K562 (cell line): Measurements from ENCODE around the gene SIX3. TPM values are rescaled to one million over a fixed set of nuclear protein-coding genes. Genes with fewer than 3 reads are reported as not detected.

Source experiments
- ATAC-seq: fragments of 200-7000 bp; cut with Tn5 transposase; 3 replicates; pipeline ENCODE4 v1.9.1; 2020; ENCODE audit warnings: moderate library complexity
- BruUV-seq: library from RNA; stranded (reverse); fragments of 400-500 nt; replicated peaks from 2 replicates; lab custom pipeline; 2021; lab: Mats Ljungman, UMichigan
- CTCF ChIA-PET: fragments of 300-600 bp; formaldehyde crosslinking; extraction: SDS; loops from one replicate; lab custom pipeline; 2021; ENCODE audit warnings: low intra/inter-chr PET ratio; lab: Yijun Ruan, JAX
- POLR2A ChIA-PET: fragments of 300-600, 350-650 bp; sonication (Branson Sonifier 250); formaldehyde crosslinking; extraction: SDS; loops from one replicate; lab custom pipeline; 2021; ENCODE audit warnings: antibody characterized with exemption, inconsistent platforms; lab: Yijun Ruan, JAX
- DNase-seq, 4 experiments: peaks; one replicate each; pipeline versions ENCODE4 v3.0.0 to v3.0.0-alpha.2; 2011 to 2018; ENCODE audit warnings: low spot score in 3 of 4, mixed read lengths in 3 of 4; ENCODE audit errors: extremely low read depth in 1 of 4
- FAIRE-seq: peaks from 2 replicates; lab custom pipeline; 2011; peaks lifted over from hg19 to GRCh38; lab: Jason Lieb, UNC
- H2AFZ ChIP-seq: 2 replicates; pipeline ENCODE4 v1.6.0; 2011; ENCODE audit warnings: low read depth, low read length, control low read depth, inconsistent platforms
- H3K27ac ChIP-seq: fragments of 200-600 bp; 3 replicates; pipeline ENCODE4 v1.8.0; 2011; ENCODE audit warnings: low read depth, mild to moderate bottlenecking, control low read depth, inconsistent platforms, low read length, moderate library complexity, mixed read lengths; ENCODE audit errors: extremely low read depth
- H3K27me3 ChIP-seq, 2 experiments: fragments of 300-600 bp in 1 of 2; 2 replicates in 1 of 2; 3 replicates in 1 of 2; pipeline versions ENCODE4 v1.6.0 to v1.8.0; 2011; ENCODE audit warnings: inconsistent platforms in 2 of 2, low read length in 2 of 2, mild to moderate bottlenecking in 1 of 2, mixed read lengths in 1 of 2, moderate library complexity in 1 of 2; ENCODE audit not compliant: control insufficient read depth in 2 of 2, insufficient read depth in 2 of 2
- H3K36me3 ChIP-seq: fragments of 300-600 bp; 3 replicates; pipeline ENCODE4 v1.8.0; 2011; ENCODE audit warnings: mild to moderate bottlenecking, low read length, inconsistent platforms; ENCODE audit not compliant: control insufficient read depth, insufficient read depth
- H3K4me1 ChIP-seq, 2 experiments: fragments of 200-600 bp in 1 of 2; replicated peaks in 1 of 2; 2 replicates in 1 of 2; 3 replicates in 1 of 2; pipeline versions ENCODE4 v1.5.1 to v1.8.0; 2011; ENCODE audit warnings: inconsistent platforms in 2 of 2, low read length in 2 of 2, mild to moderate bottlenecking in 1 of 2, mixed read lengths in 1 of 2, moderate library complexity in 1 of 2; ENCODE audit not compliant: control insufficient read depth in 2 of 2, insufficient read depth in 2 of 2
- H3K4me2 ChIP-seq: 2 replicates; pipeline ENCODE4 v1.6.1; 2011; ENCODE audit warnings: low read length, control low read depth, inconsistent platforms, mixed read lengths; ENCODE audit not compliant: insufficient read depth
- H3K4me3 ChIP-seq: fragments of 200-600 bp; sonication (generic), shearing (Covaris generic); 2 replicates; pipeline ENCODE4 v1.5.1; 2016; ENCODE audit warnings: control low read depth, inconsistent platforms
- H3K79me2 ChIP-seq: fragments of 200-600 bp; 3 replicates; pipeline ENCODE4 v1.8.0; 2011; ENCODE audit warnings: low read length, inconsistent platforms; ENCODE audit not compliant: control insufficient read depth, insufficient read depth
- H3K9ac ChIP-seq, 2 experiments: 2 replicates each; pipeline versions ENCODE4 v1.6.0 to v1.6.1; 2011; ENCODE audit warnings: low read depth in 2 of 2, low read length in 2 of 2, control low read depth in 1 of 2, inconsistent platforms in 1 of 2, mild to moderate bottlenecking in 1 of 2, mixed read lengths in 1 of 2; ENCODE audit not compliant: insufficient read depth in 1 of 2
- H3K9me1 ChIP-seq: one replicate; pipeline ENCODE4 v1.6.0; 2011; ENCODE audit warnings: inconsistent platforms, mild to moderate bottlenecking, low read length, moderate library complexity; ENCODE audit not compliant: control insufficient read depth, insufficient read depth
- H3K9me3 ChIP-seq: replicated peaks from 2 replicates; pipeline ENCODE4 v1.5.1; 2011; ENCODE audit warnings: low read depth, low read length, inconsistent platforms; ENCODE audit not compliant: control insufficient read depth, insufficient read depth
- H4K20me1 ChIP-seq: replicated peaks from 2 replicates; pipeline ENCODE4 v1.6.1; 2011; ENCODE audit warnings: low read length, inconsistent platforms, mixed read lengths; ENCODE audit not compliant: control insufficient read depth, insufficient read depth
- CREB1 ChIP-seq, 2 experiments: sonication (generic) in 1 of 2; formaldehyde crosslinking in 1 of 2; IDR thresholded peaks; 2 replicates each; pipeline versions ENCODE4 v1.6.1 to v1.8.0; 2012 to 2022; ENCODE audit warnings: inconsistent platforms in 1 of 2, mild to moderate bottlenecking in 1 of 2, missing genetic modification reagents in 1 of 2, moderate library complexity in 1 of 2
- KDM2B ChIP-seq: fragments of 250-450 bp; sonication (Bioruptor Pico); IDR thresholded peaks from 2 replicates; pipeline ENCODE4 v1.8.0; 2021; ENCODE audit warnings: mild to moderate bottlenecking, moderate library complexity
- MAFF ChIP-seq: IDR thresholded peaks from 2 replicates; pipeline ENCODE4 v1.6.1; 2012; ENCODE audit warnings: low read length, improper control_type of control experiment
- MYC ChIP-seq, 2 experiments: fragments of 250-450 bp in 1 of 2; sonication (Bioruptor Pico) in 1 of 2; IDR thresholded peaks; 2 replicates each; pipeline versions ENCODE4 v1.5.1 to v1.6.1; 2012 to 2021; ENCODE audit warnings: low read depth in 2 of 2, borderline replicate concordance in 1 of 2, improper control_type of control experiment in 1 of 2, low read length in 1 of 2, mild to moderate bottlenecking in 1 of 2, moderate library complexity in 1 of 2
- SAP30 ChIP-seq: fragments of 200-600 bp; sonication (generic); IDR thresholded peaks from 2 replicates; pipeline ENCODE4 v1.6.1; 2012; ENCODE audit warnings: borderline replicate concordance, low read depth, mild to moderate bottlenecking, moderate library complexity, low read length, control low read depth, inconsistent platforms; ENCODE audit not compliant: insufficient read depth, poor library complexity, severe bottlenecking
- SETDB1 ChIP-seq: IDR thresholded peaks from one replicate; pipeline ENCODE4 v1.6.1; 2012; ENCODE audit warnings: low read length, control low read depth, inconsistent platforms
- SMAD3 ChIP-seq: fragments of 450-650 bp; formaldehyde crosslinking; conservative IDR thresholded peaks from 2 replicates; pipeline ENCODE4 v1.4.0; 2020; ENCODE audit warnings: mild to moderate bottlenecking
- XRCC5 ChIP-seq: fragments of 200-400 bp; formaldehyde crosslinking; IDR thresholded peaks from 2 replicates; pipeline ENCODE4 v1.6.1; 2017; ENCODE audit warnings: low read depth, mild to moderate bottlenecking, low read length
- ZBTB2 ChIP-seq: fragments of 450-650 bp; IDR thresholded peaks from 2 replicates; pipeline ENCODE4 v1.6.1; 2016; ENCODE audit warnings: antibody characterized with exemption
- ZSCAN32 ChIP-seq: fragments of 450-650 bp; formaldehyde crosslinking; IDR thresholded peaks from 2 replicates; pipeline ENCODE4 v1.4.0; 2020; ENCODE audit warnings: mild to moderate bottlenecking, moderate library complexity
- WGBS: fragments of 100-300 bp; shearing (Covaris generic); methylation state at CpG from one replicate; pipeline ENCODE4 v1.1.6; 2016; ENCODE audit warnings: low coverage, mixed read lengths; ENCODE audit not compliant: insufficient coverage; ENCODE audit errors: missing lambda C conversion rate; 5-methylcytosine and 5-hydroxymethylcytosine counted together
- in situ Hi-C: fragments of 300-500 bp; cut with MboI; formaldehyde crosslinking; loops from 4 replicates; pipeline ENCODE4 v1.15.0; 2018; ENCODE audit warnings: inconsistent platforms, mixed read lengths
- intact Hi-C: fragments of 100-400 bp; cut with micrococcal nuclease; formaldehyde crosslinking; loops from 2 replicates; pipeline ENCODE4 v1.14.2; 2022
- polyA plus RNA-seq, 8 experiments: library from polyadenylated mRNA; depleted of rRNA in 4 of 8; stranded (reverse) in 5 of 8; unstranded in 3 of 8; fragments of >200 nt; fragmentation: Nextera tagmentation in 2 of 8; fragmentation: Illumina TruSeq in 1 of 8; extraction: Ambion mirVana in 2 of 8; extraction: Trizol in 1 of 8; gene quantifications; 2 replicates each; pipeline versions ENCODE4 v1.2.1 to v1.2.3, GENCODE V29; 2011 to 2014; ENCODE audit warnings: inconsistent platforms in 1 of 8, missing spikeins in 1 of 8
- total RNA-seq, 7 experiments: library from RNA; depleted of rRNA in 6 of 7; stranded (reverse); fragments of >200 nt in 6 of 7; fragmentation: Illumina TruSeq in 2 of 7; extraction: Trizol in 2 of 7; gene quantifications; 2 replicates each; pipeline versions ENCODE4 v1.2.1 to v1.2.3, GENCODE V29; 2011 to 2021; ENCODE audit warnings: low replicate concordance in 1 of 7
- TF ChIP-seq, protein P1 (sequence below): fragments of 450-650 bp; IDR thresholded peaks from one replicate; pipeline ENCODE4 v1.6.1; 2018; ENCODE audit warnings: mild to moderate bottlenecking, moderate library complexity; ENCODE audit not compliant: partially characterized antibody
- TF ChIP-seq, protein P2 (sequence below): fragments of 250-450 bp; sonication (Bioruptor Pico); IDR thresholded peaks from 2 replicates; pipeline ENCODE4 v1.9.0; 2021; ENCODE audit warnings: mild to moderate bottlenecking, inconsistent platforms
- TF ChIP-seq, protein P3 (sequence below): fragments of 250-450 bp; sonication (Bioruptor Pico); IDR thresholded peaks from 2 replicates; pipeline ENCODE4 v1.5.1; 2021; ENCODE audit warnings: mild to moderate bottlenecking

The SIX3 gene
- total and polyA plus RNA-seq, 9 of the 15 experiments (the other 6 are each of a cell fraction or from before 2014, with no cell fraction given): not detected

DNA sequence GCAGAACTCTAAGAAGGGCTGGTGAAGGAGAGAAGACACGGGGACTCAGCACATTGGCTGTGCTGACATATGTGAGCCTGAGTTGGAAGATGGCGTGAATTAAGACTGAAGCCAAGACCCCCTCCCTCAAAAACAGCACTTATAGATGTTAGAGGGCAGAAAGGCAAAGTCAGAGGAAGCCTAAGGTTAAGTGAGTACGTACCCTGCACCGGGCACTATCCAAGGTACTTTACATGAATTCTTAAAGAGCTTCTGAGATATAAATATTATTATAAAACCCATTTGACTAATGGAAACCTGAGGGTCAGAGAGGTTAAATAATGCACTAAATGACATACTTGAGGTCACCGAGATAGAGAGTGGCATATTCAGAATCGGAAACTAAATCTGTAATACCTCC is 25.6 kb downstream of the SIX3 start (continued):
- TF ChIP-seq, protein P1, sequence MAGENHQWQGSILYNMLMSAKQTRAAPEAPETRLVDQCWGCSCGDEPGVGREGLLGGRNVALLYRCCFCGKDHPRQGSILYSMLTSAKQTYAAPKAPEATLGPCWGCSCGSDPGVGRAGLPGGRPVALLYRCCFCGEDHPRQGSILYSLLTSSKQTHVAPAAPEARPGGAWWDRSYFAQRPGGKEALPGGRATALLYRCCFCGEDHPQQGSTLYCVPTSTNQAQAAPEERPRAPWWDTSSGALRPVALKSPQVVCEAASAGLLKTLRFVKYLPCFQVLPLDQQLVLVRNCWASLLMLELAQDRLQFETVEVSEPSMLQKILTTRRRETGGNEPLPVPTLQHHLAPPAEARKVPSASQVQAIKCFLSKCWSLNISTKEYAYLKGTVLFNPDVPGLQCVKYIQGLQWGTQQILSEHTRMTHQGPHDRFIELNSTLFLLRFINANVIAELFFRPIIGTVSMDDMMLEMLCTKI: no peak
- TF ChIP-seq KDM2B (CRISPR knock-in tag) (no peak), CREB1 (IDR thresholded peaks at IDR 0.05) (no peak), CREB1 (CRISPR knock-in tag; IDR thresholded peaks at IDR 0.05) (no peak), MAFF (no peak)

GRCh38 chr2:44967727-44968432 is 26.4 kb downstream of the SIX3 start:
- no peak overlapping the region for H3K9ac ChIP-seq
- ChIA-PET POLR2A (no interaction called here), CTCF (no interaction called here)
- intact Hi-C loops: no loop called here
- H3K4me1 ChIP-seq: peaks cover 0 to 3% of the 10 kb centered on the region in 2 experiments; a peak in 2 of 5 replicates
- no TSS peak for BruUV-seq
- no peak overlapping the region for H3K4me2 ChIP-seq
- H3K4me3 ChIP-seq: no peak overlapping the region
- no peaks in the 10 kb centered on the region for H3K36me3 ChIP-seq
- no peak overlapping the region for H2AFZ ChIP-seq
- no peaks in the 10 kb centered on the region for H3K9me1 ChIP-seq
- ATAC-seq: no peak
- no peak overlapping the region for H3K27ac ChIP-seq
- no peak for FAIRE-seq
- H3K9me3 ChIP-seq: no peaks in the 10 kb centered on the region
- no peak for DNase-seq
- no peaks in the 10 kb centered on the region for H3K79me2 ChIP-seq
- in situ Hi-C loops: no loop called here
- peaks cover 3 to 43% of the 10 kb centered on the region in 2 experiments for H3K27me3 ChIP-seq
- H4K20me1 ChIP-seq: no peaks in the 10 kb centered on the region; the same call in 1 of the 2 replicates
- 1% methylated on average over 5 of the region's 5 CpGs for WGBS
- TF ChIP-seq XRCC5 (no peak), SMAD3 (no peak), ZBTB2 (no peak), SETDB1 (no peak), ZSCAN32 (no peak), MYC (IDR thresholded peaks at IDR 0.05; ENCODE audit: low read depth, low read length) (no peak), MYC (CRISPR knock-in tag; IDR thresholded peaks at IDR 0.05; ENCODE audit: borderline replicate concordance, low read depth) (no peak), SAP30 (no peak)
- TF ChIP-seq, protein P2, sequence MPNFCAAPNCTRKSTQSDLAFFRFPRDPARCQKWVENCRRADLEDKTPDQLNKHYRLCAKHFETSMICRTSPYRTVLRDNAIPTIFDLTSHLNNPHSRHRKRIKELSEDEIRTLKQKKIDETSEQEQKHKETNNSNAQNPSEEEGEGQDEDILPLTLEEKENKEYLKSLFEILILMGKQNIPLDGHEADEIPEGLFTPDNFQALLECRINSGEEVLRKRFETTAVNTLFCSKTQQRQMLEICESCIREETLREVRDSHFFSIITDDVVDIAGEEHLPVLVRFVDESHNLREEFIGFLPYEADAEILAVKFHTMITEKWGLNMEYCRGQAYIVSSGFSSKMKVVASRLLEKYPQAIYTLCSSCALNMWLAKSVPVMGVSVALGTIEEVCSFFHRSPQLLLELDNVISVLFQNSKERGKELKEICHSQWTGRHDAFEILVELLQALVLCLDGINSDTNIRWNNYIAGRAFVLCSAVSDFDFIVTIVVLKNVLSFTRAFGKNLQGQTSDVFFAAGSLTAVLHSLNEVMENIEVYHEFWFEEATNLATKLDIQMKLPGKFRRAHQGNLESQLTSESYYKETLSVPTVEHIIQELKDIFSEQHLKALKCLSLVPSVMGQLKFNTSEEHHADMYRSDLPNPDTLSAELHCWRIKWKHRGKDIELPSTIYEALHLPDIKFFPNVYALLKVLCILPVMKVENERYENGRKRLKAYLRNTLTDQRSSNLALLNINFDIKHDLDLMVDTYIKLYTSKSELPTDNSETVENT: no peak
- TF ChIP-seq, protein P3, sequence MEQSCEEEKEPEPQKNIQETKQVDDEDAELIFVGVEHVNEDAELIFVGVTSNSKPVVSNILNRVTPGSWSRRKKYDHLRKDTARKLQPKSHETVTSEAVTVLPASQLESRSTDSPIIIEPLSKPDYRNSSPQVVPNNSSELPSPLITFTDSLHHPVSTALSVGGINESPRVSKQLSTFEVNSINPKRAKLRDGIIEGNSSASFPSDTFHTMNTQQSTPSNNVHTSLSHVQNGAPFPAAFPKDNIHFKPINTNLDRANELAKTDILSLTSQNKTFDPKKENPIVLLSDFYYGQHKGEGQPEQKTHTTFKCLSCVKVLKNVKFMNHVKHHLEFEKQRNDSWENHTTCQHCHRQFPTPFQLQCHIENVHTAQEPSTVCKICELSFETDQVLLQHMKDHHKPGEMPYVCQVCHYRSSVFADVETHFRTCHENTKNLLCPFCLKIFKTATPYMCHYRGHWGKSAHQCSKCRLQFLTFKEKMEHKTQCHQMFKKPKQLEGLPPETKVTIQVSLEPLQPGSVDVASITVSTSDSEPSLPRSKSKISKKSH (CRISPR knock-in tag): no peak
